WERI-Rb-1 (cell line): ENCODE data around the gene BRAF.

Source experiments
- DNase-seq: peaks from one replicate; pipeline ENCODE4 v3.0.0-alpha.2; 2020
- H3K27ac ChIP-seq: fragments of 250-450 bp; sonication (Bioruptor Pico); 2 replicates; pipeline ENCODE4 v1.5.1; 2020; ENCODE audit warnings: mild to moderate bottlenecking, moderate library complexity
- H3K27me3 ChIP-seq: fragments of 250-450 bp; sonication (Bioruptor Pico); 2 replicates; pipeline ENCODE4 v1.5.1; 2021; ENCODE audit warnings: mild to moderate bottlenecking, low read depth, moderate library complexity; ENCODE audit not compliant: insufficient read depth, severe bottlenecking
- H3K36me3 ChIP-seq: fragments of 250-450 bp; sonication (Bioruptor Pico); 2 replicates; pipeline ENCODE4 v1.5.1; 2020; ENCODE audit warnings: mild to moderate bottlenecking, moderate library complexity
- H3K4me3 ChIP-seq: 2 replicates; pipeline ENCODE4 v1.5.1; 2011; ENCODE audit warnings: low read depth, mild to moderate bottlenecking, control low read depth, low read length
- H3K9me3 ChIP-seq: fragments of 250-450 bp; sonication (Bioruptor Pico); 2 replicates; pipeline ENCODE4 v1.5.1; 2021; ENCODE audit warnings: mild to moderate bottlenecking, moderate library complexity; ENCODE audit not compliant: severe bottlenecking
- CTCF ChIP-seq: IDR thresholded peaks from 2 replicates; pipeline ENCODE4 v1.5.1; 2011; ENCODE audit warnings: low read depth, mild to moderate bottlenecking, control low read depth, inconsistent platforms, low read length

Gene BRAF

GRCh38 chr7:140881507-140882228, 43.1 kb downstream of the BRAF start:
- H3K36me3 ChIP-seq: no peaks in the 10 kb centered on the region
- no peak overlapping the region for H3K4me3 ChIP-seq
- H3K27me3 ChIP-seq: no peaks in the 10 kb centered on the region
- TF ChIP-seq CTCF: no peak
- H3K9me3 ChIP-seq: no peaks in the 10 kb centered on the region
- no peak for DNase-seq
- no peak overlapping the region for H3K27ac ChIP-seq

- DNase-seq: no peak
- Histone ChIP-seq H3K9me3 (no peaks in the 10 kb centered on the region), H3K4me3 (no peak overlapping the region), H3K27me3 (no peaks in the 10 kb centered on the region), H3K27ac (no peak overlapping the region), H3K36me3 (no peaks in the 10 kb centered on the region)
- TF ChIP-seq CTCF: no peak
Observed at GRCh38 chr7:140877249-140877524, 47.5 kb downstream of the BRAF start.

DNA sequence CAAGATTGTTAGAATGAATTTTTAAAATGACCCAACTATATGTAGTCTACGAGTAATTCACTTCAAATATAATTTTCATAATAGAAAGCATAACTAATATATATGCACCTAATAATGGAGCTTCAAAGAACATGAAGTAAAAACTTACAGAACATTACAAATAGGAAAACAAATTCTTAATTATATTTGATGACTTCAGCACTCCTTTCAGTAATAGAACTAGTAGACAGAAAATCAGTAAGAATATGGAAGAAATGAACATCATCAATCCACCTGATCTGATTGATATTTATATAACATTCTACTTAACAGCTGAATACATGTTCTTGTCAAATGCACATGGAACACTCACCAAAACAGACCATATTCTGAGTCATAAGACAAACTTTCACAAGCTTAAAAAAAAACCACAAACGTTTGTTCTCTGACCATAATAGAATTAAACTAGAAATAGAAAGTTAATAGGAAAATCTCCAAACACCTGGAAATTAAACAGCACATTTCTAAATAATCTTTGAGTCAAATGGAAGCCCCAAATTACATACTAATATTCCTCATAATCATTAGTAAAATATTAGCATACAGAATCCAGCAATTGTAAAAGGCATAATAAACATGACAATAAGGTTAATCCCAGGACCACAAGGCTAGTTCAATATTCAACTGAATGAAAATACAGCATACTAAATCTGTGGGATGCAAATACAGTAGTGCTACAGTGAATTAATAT, 48.0 kb downstream of the BRAF start:
- Histone ChIP-seq H3K9me3 (no peaks in the 10 kb centered on the region), H3K36me3 (no peaks in the 10 kb centered on the region), H3K27ac (no peak overlapping the region), H3K27me3 (no peaks in the 10 kb centered on the region), H3K4me3 (no peak overlapping the region)
- no peak for DNase-seq
- no peak for TF ChIP-seq CTCF

DNA sequence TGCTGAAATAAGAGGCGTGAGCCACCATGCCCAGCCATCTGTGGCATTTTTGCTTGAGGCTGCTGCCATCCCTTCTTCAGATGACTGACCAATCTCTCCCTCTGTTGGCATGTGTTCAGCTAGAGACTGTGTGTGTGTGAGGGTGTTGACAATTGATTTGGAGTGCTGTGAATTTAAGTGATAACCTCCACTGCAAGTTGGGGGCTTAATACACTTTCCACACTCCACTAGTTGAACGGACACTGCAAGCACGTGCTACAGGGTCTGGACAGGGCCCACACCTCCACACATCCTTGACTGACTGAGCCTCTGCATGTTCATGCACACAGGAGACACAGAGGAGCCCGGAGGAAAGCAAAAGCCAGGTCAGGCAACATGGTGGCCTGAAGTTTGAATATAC, 51.3 kb downstream of the BRAF start:
- H3K27ac ChIP-seq: no peak overlapping the region
- no peak overlapping the region for H3K4me3 ChIP-seq
- DNase-seq: no peak
- H3K27me3 ChIP-seq: no peaks in the 10 kb centered on the region
- no peaks in the 10 kb centered on the region for H3K9me3 ChIP-seq
- H3K36me3 ChIP-seq: no peaks in the 10 kb centered on the region; the same call in 1 of the 2 replicates
- TF ChIP-seq CTCF: no peak

- Histone ChIP-seq H3K27me3 (no peaks in the 10 kb centered on the region), H3K9me3 (no peaks in the 10 kb centered on the region), H3K27ac (no peak overlapping the region), H3K36me3 (peaks cover 5% of the 10 kb centered on the region; the same call in 1 of the 2 replicates), H3K4me3 (no peak overlapping the region)
- TF ChIP-seq CTCF: no peak
- no peak for DNase-seq
Observed at GRCh38 chr7:140870003-140870402, 54.7 kb downstream of the BRAF start.
